AG09309 (cell line): ENCODE results near the gene TRIM67.

ENCODE experiments used
- DNase-seq: peaks from one replicate; pipeline ENCODE4 v3.0.0-alpha.2; 2010; ENCODE audit warnings: low read depth
- H3K4me3 ChIP-seq: 2 replicates; pipeline ENCODE4 v1.5.1; 2011; ENCODE audit warnings: mild to moderate bottlenecking, low read depth, low read length, moderate library complexity; ENCODE audit not compliant: control insufficient read depth
- TF ChIP-seq, protein P1 (sequence below): IDR thresholded peaks from 2 replicates; pipeline ENCODE4 v1.5.1; 2011; ENCODE audit warnings: mild to moderate bottlenecking, low read depth, low read length, inconsistent platforms; ENCODE audit not compliant: insufficient read depth, control insufficient read depth; ENCODE audit errors: missing control alignments

The TRIM67 gene

DNA sequence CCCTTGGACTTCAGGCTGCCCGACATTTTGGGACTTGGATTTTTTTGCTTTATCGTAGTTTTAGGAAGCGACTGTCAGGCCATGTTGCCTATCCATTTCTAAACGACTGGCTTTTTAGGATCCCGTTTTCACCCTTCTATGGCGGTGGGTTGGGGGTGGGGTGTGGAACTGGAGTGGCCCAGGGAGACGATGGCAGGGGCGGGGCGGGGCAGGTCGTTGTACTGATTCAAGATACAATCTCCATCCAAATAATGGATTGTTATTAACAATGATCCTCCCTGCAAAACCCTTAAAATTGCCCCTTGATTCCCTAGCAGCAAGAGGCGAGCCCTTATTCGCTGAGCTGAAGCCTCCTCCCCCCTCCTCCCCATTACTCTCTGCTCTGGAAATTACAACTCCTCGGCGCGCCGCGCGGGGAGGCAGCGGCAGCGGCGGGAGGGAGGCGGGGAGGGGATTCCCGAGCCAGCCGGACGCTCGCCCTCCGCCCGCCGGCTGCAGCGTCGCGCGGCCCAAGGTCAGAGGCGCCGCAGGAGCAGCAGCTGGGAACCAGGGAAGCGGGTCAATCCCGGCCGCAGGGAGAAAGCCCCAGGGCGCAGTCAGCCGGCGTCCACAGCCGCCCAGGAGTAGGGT lies at the start of gene TRIM67:
TRIM67 (plus strand) TSS at position 392 of the 630 bp plus-strand sequence. CDS start 912 bp downstream, outside the sequence.
- no peak for DNase-seq
- TF ChIP-seq, protein P1, sequence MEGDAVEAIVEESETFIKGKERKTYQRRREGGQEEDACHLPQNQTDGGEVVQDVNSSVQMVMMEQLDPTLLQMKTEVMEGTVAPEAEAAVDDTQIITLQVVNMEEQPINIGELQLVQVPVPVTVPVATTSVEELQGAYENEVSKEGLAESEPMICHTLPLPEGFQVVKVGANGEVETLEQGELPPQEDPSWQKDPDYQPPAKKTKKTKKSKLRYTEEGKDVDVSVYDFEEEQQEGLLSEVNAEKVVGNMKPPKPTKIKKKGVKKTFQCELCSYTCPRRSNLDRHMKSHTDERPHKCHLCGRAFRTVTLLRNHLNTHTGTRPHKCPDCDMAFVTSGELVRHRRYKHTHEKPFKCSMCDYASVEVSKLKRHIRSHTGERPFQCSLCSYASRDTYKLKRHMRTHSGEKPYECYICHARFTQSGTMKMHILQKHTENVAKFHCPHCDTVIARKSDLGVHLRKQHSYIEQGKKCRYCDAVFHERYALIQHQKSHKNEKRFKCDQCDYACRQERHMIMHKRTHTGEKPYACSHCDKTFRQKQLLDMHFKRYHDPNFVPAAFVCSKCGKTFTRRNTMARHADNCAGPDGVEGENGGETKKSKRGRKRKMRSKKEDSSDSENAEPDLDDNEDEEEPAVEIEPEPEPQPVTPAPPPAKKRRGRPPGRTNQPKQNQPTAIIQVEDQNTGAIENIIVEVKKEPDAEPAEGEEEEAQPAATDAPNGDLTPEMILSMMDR = no peak
- peak within 1 kb of the TSS; percentile 17 for H3K4me3 ChIP-seq

DNA sequence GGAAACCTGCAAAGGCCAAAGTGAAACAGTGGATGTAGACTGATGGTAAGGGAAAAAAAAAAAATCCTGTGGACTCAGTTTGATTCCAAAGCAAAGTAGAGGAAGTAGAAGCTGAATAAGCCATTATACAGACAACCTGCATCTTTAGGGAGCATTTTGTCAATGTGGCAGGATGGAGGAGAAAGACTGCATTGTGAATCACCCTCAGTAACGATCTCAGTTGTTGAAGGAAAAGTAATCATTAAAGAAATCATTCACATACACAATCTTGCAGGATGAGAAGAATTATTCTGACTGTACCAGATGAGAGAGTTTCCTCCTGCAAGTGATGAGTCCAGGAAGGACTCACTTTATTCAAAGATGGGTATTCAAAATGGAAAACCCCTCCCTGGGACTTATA lies 45.1 kb upstream of the TRIM67 start:
- TF ChIP-seq, protein P1 = no peak
- no peak for DNase-seq
- no peak overlapping the region for H3K4me3 ChIP-seq

DNA sequence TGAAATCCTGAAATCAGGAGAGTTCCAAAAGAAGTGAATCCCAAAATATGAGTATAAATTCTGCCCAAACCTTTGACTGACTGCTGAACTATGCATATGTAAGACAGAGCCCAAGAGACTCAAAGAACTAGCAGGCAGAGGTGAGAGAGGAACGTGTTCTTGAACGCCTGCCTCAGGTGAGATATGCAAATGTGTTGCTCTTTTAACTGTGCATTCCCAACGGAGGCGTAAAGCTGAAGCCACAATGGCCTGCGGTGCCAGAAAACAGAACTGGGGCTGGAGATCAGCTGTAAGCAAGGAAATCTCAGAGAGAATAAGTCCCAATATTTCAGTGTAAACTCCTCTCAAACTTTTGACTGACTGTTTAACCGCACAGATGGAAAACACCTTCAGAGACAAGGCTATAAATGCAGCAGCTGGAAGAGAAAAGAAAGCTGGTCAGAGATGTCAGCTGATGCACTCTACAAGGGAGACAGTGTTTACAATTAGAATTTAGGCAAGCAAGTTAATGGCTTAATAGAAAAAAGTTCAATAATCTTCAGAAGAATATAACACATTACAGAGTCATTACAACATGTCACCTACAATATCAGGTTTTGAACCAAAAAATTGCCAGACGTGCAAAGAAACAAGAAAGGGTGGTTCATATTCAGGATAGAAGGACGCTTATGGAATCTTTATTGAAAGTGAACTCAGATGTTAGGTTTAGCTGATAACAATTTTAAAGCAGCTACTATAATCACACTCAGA lies 43.0 kb upstream of the TRIM67 start:
- DNase-seq = no peak
- TF ChIP-seq, protein P1 = no peak
- H3K4me3 ChIP-seq = no peak overlapping the region

DNA sequence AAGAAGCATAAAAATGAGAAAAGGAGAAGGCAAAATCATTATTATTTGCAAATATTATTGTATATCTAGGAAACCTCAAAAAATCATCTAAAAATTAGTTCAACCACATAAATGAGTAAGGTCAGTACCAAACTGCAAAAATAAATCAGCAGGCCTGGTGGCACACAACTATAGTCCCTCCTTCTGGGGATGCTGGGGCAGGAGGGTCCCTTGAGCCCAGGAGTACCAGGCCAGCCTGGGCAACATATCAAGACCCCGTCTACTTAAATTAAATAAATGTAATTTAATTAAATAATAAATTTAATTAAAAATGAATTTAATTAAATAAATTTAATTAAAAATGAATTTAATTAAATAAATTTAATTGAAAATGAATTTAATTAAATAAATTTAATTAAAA lies 40.3 kb upstream of the TRIM67 start:
- TF ChIP-seq, protein P1 = no peak
- no peak for DNase-seq
- no peak overlapping the region for H3K4me3 ChIP-seq

DNA sequence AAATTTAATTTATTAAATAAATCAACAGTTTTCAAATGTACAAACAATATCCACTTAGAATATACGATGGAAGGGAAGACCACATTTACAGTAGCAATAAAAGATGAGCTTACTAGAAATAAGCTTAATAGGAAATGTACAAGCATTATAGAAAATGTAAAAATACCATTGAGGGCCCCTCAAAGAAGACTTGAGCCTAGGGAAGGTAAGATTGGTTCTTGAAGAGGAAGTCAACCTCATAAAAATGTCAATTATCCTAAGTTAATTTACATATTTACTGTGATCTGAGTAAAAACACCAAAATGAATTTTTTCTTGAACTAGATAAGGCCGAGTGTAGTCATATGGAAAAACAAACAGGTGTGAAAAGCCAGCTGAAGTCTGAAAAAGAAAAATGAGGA lies 39.7 kb upstream of the TRIM67 start:
- no peak overlapping the region for H3K4me3 ChIP-seq
- TF ChIP-seq, protein P1 = no peak
- no peak for DNase-seq

DNA sequence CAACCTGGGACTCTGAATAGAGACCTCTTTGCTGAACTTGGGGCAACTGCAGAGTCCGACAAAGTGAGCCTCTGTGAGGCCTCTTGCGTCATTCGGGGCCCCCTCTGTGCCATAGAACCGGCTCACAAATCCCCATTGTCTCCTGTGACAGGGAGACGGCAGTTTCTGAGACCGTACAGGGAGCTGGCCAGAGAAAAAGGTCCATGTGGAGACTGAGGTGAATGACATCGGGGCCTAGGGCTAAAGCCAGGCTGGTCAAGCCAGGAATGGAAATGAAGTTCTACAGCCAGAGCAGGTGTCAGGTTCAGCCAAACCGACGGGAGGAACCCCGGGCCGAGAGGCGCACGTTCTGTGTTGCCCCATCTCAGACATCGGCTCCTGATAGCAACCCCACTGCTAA lies 37.1 kb upstream of the TRIM67 start:
- DNase-seq = no peak
- H3K4me3 ChIP-seq = no peak overlapping the region
- TF ChIP-seq, protein P1 = no peak
